GM19328 (cell line): Measurements from ENCODE around the gene PCSK2.

ENCODE experiments used
- ATAC-seq: cut with Tn5 transposase; IDR thresholded peaks from one replicate; pipeline ENCODE4 v1.9.1; 2021; ENCODE audit warnings: mild to moderate bottlenecking, moderate library complexity; ENCODE audit not compliant: unreplicated experiment

Gene PCSK2

GRCh38 chr20:17525650-17526049 lies 298.8 kb downstream of the PCSK2 start:
- ATAC-seq, result no peak

- no peak for ATAC-seq
Measured at GRCh38 chr20:17529586-17529985, 302.7 kb downstream of the PCSK2 start.

DNA sequence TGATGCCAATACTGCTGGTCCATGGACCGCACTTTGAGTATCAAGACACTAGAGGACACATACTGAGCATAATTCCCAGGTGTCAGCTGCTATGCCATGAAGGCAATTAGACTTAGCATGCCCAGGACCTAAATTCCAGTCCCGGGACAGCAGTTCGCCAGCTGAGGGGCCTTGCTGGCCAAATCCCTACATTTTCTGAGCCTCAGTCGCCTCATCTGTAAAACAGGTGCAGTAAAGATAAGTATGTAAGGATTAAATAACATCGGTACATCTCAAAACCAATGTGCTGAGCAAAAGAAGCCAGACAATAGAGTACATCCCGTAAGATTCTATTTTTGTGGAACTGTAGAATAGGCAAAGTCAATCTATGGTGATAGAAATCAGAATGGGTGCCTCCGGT lies 303.3 kb downstream of the PCSK2 start:
- ATAC-seq, result no peak

DNA sequence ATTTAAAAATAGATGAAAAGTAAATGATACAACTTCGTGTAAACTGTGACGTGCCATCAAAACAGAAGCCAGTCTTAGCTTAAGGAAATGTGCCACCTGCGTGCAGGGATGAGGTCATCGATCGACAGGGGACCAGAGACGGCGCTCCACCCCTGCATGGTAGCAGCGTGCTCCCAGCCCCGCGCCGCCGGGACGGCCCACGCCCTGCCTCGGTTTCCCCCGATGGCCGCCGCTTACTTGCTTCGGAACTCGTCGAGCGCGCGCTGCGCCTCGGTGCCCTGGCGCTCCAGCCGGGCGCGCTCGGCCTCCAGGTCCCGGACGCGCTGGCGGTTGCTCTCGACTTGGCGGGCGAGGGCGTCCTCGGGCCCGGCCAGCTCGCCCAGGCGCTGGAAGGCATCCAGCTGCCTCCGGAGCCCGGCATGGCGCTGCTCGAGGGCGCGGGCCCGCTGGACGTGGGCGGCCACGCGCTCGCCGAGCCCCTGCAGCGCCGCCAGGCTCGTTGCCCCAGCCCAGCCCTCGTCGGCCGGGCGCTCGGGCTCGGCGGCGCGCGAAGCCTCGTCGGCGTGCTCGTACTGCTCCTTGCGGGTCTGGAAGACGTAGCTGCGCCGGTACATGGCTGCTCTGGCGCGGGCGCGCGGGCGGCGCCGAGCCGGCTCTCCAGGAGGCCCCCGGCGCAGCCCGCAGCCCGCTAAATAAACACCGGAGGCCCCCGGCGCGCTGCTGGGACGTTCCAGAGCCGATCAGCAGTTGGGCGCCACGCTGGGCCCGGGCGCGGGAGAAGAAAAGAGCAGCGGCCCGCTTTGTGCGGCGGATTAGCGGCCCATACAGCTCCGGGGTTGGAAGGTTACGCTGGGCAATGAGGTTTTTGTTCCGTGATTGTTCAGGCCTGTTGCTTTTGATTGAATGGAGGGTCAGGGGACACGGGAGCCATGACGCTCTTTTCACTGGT lies 304.1 kb downstream of the PCSK2 start, which contains the start of gene BFSP1:
TSS of gene BFSP1 (minus strand) at position 664 of the 949 bp plus-strand sequence. CDS start at position 614, 50 bp downstream.
- ATAC-seq, result no peak

DNA sequence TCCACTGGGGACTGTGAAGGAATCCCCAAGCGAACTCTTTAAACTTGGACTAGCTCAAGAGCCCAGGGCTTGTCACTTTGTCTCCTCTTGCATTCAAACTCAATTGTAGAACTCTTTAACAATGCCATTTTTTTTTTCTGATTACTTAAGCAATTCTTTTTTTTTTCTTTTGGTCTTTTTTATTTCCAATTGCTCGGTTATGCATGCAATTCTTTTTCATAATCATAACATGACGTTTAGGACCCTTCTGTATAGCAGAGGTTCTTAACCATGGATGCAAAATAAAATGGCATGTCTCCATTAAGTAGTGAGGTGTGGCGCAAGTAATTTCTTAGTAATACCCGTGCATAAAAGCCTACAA lies 304.8 kb downstream of the PCSK2 start:
- no peak for ATAC-seq

- ATAC-seq, result no peak
Measured at GRCh38 chr20:17533396-17533795, 306.6 kb downstream of the PCSK2 start.

DNA sequence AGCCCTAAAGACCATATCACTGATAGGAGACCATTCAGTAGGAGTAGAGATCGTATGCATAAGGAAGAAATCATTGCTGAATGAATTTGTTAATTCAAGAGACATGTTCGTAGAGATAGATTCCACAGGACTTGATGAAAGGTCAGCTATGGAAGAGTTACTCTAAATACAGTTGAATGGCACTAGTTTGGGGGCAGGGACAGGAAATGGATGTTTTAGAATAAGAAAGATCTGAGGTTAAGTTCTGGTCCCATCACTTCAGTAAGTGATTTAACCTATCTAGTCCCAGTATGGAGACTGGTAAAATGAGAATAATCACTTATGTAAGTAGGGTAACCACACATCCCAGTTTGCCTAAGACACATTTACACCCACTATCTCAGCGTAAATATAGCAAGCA lies 307.2 kb downstream of the PCSK2 start:
- ATAC-seq, result no peak
